Upper lobe of right lung (tissue), 1 donor: Measurements from ENCODE around the gene SLC7A6. TPM values are rescaled to one million over a fixed set of nuclear protein-coding genes. Genes with fewer than 3 reads are reported as not detected.

ENCODE experiments used
- ATAC-seq: fragments of 200-7000 bp; cut with Tn5 transposase; one replicate; pipeline ENCODE4 v1.9.1; 2020; ENCODE audit warnings: mild to moderate bottlenecking, moderate library complexity
- DNase-seq: peaks from one replicate; pipeline ENCODE4 v3.0.0-alpha.2; 2020
- H3K27ac ChIP-seq: fragments of 200-600 bp; one replicate; pipeline ENCODE4 v1.8.0; 2022
- H3K27me3 ChIP-seq: fragments of 200-600 bp; one replicate; pipeline ENCODE4 v1.8.0; 2022; ENCODE audit warnings: mild to moderate bottlenecking
- H3K36me3 ChIP-seq: fragments of 200-600 bp; one replicate; pipeline ENCODE4 v1.8.0; 2022
- H3K4me1 ChIP-seq: fragments of 200-600 bp; one replicate; pipeline ENCODE4 v1.8.0; 2022
- H3K4me3 ChIP-seq: fragments of 200-600 bp; one replicate; pipeline ENCODE4 v1.8.0; 2022; ENCODE audit warnings: mild to moderate bottlenecking
- H3K9me3 ChIP-seq: fragments of 200-600 bp; one replicate; pipeline ENCODE4 v1.8.0; 2022
- intact Hi-C: fragments of 100-400 bp; cut with DNase I; formaldehyde crosslinking; loops from one replicate; pipeline ENCODE4 v1.11.0; 2022
- total RNA-seq: library from RNA; stranded (reverse); fragmentation: NEBNext Ultra II Directional; extraction: Animal tissue kit (Norgen Biotek cat#: 25700); gene quantifications from one replicate; pipeline ENCODE4 v1.2.1, GENCODE V29; 2021
- TF ChIP-seq, protein P1 (sequence below): fragments of 200-600 bp; IDR thresholded peaks from one replicate; pipeline ENCODE4 v1.8.0; 2022; ENCODE audit warnings: antibody characterized with exemption
- donor health status: DM: no; HTN: yes; CAD: no; lungs with severe emphysema.

SLC7A6 gene
- total RNA-seq, 1 donor from 2014 or later, result 61.9 TPM

DNA sequence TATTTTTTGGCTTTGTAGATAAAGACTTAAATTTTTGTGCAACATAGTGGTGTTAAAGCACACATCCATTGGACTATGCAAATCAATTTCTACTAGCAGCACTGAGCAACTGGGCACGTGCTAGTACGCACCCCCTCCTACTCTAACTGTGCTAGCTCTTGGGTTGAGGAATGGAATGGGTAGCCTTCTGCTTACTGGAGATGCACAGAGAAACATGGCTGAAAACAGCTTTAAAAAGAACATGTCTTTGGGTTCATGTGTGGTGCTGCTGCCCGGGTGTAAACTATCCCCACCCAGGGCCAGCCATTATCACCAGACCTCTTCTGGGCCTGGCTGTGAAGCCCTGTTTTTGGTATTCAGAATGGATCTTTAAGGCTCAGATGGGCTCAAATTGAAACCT is 35.7 kb upstream of the SLC7A6 start:
- TF ChIP-seq, protein P1, sequence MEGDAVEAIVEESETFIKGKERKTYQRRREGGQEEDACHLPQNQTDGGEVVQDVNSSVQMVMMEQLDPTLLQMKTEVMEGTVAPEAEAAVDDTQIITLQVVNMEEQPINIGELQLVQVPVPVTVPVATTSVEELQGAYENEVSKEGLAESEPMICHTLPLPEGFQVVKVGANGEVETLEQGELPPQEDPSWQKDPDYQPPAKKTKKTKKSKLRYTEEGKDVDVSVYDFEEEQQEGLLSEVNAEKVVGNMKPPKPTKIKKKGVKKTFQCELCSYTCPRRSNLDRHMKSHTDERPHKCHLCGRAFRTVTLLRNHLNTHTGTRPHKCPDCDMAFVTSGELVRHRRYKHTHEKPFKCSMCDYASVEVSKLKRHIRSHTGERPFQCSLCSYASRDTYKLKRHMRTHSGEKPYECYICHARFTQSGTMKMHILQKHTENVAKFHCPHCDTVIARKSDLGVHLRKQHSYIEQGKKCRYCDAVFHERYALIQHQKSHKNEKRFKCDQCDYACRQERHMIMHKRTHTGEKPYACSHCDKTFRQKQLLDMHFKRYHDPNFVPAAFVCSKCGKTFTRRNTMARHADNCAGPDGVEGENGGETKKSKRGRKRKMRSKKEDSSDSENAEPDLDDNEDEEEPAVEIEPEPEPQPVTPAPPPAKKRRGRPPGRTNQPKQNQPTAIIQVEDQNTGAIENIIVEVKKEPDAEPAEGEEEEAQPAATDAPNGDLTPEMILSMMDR, result no peak
- Histone ChIP-seq H3K9me3 (no peaks in the 10 kb centered on the region), H3K36me3 (peaks cover 53% of the 10 kb centered on the region), H3K4me3 (no peak overlapping the region), H3K4me1 (peaks cover 25% of the 10 kb centered on the region), H3K27ac (peak overlapping the region; percentile 2), H3K27me3 (no peaks in the 10 kb centered on the region)
- intact Hi-C loops, result no loop called here
- no peak for DNase-seq
- no peak for ATAC-seq

DNA sequence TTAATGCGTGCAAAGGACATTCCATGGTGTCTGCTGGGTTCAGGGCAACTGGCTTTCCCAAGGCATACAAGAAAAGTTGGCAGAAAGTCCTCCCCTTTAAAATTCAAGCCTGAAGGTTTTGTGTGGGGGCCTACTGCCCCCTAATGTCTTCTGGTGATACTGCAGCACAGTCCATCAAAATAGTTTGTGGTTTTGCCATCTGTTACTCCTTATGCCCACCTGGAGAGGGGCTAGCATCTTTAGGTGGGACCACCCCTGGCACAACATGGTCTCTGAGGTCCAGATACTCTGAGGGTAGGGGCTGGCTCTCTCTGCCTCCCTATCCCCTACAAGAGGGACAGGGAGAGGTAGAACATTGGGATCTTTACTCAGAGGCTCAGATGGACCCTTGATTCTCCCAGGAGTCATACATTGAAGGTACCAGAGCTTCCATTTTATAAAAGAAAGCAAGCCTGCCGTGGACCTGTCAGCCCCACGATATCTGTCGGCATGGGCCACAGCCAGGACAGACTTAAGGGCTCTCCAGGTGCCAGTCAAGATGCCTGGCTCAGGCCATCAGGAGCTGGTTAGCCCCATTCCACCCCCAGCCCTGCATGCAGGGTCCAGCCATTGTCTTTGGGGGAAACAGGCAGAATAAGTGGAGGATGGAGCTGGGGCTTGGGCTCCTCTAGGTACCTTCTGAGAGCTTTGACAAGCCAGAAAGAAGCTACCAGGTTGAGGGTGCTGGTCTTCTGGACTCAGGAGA is 34.7 kb upstream of the SLC7A6 start:
- DNase-seq, result no peak
- peaks cover 25% of the 10 kb centered on the region for H3K4me1 ChIP-seq
- intact Hi-C loops, result loop anchor here (10.0 kb wide), 1 partner anchor 145 kb away; the partner anchor contains the start of gene NFATC3
- H3K27me3 ChIP-seq, result no peaks in the 10 kb centered on the region
- TF ChIP-seq, protein P1, result peak; percentile 83
- H3K36me3 ChIP-seq, result peaks cover 53% of the 10 kb centered on the region
- peak; percentile 29 for ATAC-seq
- no peaks in the 10 kb centered on the region for H3K9me3 ChIP-seq
- H3K27ac ChIP-seq, result no peak overlapping the region
- H3K4me3 ChIP-seq, result no peak overlapping the region

DNA sequence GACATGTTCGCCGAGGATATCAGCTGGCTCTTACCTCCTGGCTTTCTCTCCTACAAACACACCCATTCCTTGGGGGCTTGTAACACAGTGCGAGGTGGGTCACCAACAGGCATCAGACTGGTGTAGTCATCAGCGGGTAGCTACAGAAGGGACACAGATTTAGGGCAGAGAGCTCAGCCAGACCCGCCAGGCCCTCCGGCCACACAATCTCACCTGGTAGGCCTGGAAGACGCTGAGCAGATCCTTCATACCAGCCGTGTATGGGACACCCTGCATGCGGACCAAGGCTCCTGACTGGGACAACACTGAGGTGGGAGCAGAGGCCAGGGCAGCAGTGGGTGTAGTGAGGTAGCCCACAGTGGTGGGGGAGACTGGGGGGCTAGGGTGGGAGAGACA is 34.2 kb upstream of the SLC7A6 start:
- intact Hi-C loops, result loop anchor here (10.0 kb wide), 1 partner anchor 145 kb away; the partner anchor contains the start of gene NFATC3
- Histone ChIP-seq H3K4me3 (no peak overlapping the region), H3K4me1 (peaks cover 25% of the 10 kb centered on the region), H3K9me3 (no peaks in the 10 kb centered on the region), H3K36me3 (peaks cover 48% of the 10 kb centered on the region), H3K27ac (no peak overlapping the region), H3K27me3 (no peaks in the 10 kb centered on the region)
- no peak for ATAC-seq
- TF ChIP-seq, protein P1, result no peak
- DNase-seq, result peak; percentile 39

GRCh38 chr16:68230956-68231355 is 33.4 kb upstream of the SLC7A6 start:
- DNase-seq (peak; percentile 54), ATAC-seq (no peak)
- Histone ChIP-seq H3K36me3 (peaks cover 41% of the 10 kb centered on the region), H3K27ac (no peak overlapping the region), H3K9me3 (no peaks in the 10 kb centered on the region), H3K4me3 (no peak overlapping the region), H3K27me3 (no peaks in the 10 kb centered on the region), H3K4me1 (peaks cover 28% of the 10 kb centered on the region)
- intact Hi-C loops, result loop anchor here (10.0 kb wide), 1 partner anchor 146 kb away; the partner anchor contains the start of gene NFATC3
- TF ChIP-seq, protein P1, result no peak

DNA sequence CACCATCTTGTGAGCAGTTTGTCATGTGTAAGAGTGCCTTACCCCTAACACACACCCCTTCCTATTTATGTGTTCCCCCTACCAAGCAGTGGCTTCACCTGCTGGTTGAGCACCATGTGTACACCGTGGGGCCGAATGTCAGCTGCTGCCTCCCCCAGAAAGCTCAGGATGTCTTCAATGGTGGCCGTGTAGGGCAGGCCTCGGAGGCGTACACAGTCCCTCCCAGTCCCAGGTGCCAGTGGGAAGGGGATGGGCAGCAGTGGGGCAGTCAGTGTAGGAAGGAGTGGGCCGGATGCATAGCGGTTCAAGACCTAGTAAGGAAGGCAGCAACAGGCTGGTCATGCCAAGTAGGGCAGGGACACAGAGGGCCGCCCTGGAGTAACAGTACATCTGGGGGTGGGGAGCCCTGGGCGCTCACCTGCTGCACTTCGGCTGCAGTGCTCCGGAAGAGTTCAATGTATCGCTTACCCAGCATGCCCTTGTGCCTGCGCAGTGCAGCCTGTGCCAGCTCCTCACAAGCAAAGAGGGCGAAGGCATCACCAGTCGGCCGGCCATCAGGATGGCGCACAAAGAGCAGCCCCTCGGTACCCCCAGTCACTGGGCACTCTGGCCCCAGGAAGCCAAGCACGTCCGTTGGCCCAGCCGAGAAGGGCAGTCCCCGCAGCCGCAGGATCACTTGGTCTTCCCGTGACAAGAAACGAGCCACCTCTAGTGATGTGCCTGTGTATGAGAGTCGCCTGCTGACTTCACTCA is 32.8 kb upstream of the SLC7A6 start:
- DNase-seq (peak; percentile 61), ATAC-seq (no peak)
- no peak overlapping the region for H3K4me3 ChIP-seq
- intact Hi-C loops, result loop anchor here (10.0 kb wide), 1 partner anchor 147 kb away; the partner anchor contains the start of gene NFATC3
- H3K27ac ChIP-seq, result no peak overlapping the region
- H3K4me1 ChIP-seq, result peaks cover 34% of the 10 kb centered on the region
- TF ChIP-seq, protein P1, result no peak
- H3K27me3 ChIP-seq, result no peaks in the 10 kb centered on the region
- peaks cover 35% of the 10 kb centered on the region for H3K36me3 ChIP-seq
- H3K9me3 ChIP-seq, result no peaks in the 10 kb centered on the region
